CD14-positive monocyte (primary cell): Measurements from ENCODE around the gene MFAP1. TPM values are rescaled to one million over a fixed set of nuclear protein-coding genes. Genes with fewer than 3 reads are reported as not detected.

Experiments
- DNase-seq, 3 donors: peaks; one replicate each; pipeline ENCODE4 v3.0.0-alpha.2; 2011 to 2022
- H2AFZ ChIP-seq: 2 replicates; pipeline ENCODE4 v1.6.0; 2012; ENCODE audit warnings: mild to moderate bottlenecking, low read depth, low read length, inconsistent platforms; ENCODE audit not compliant: insufficient read depth, poor library complexity, severe bottlenecking
- H3K27ac ChIP-seq, 2 donors: 1 replicate in 1 of 2; 2 replicates in 1 of 2; pipeline ENCODE4 v1.5.1; 2012 to 2013; ENCODE audit warnings: low read length in 2 of 2, control low read depth in 1 of 2, inconsistent platforms in 1 of 2, low read depth in 1 of 2, mild to moderate bottlenecking in 1 of 2
- H3K27me3 ChIP-seq, 2 donors: one replicate each; pipeline versions ENCODE4 v1.6.0 to v1.6.1; 2011 to 2013; ENCODE audit warnings: low read length in 2 of 2; ENCODE audit not compliant: control insufficient read depth in 2 of 2, insufficient read depth in 2 of 2
- H3K36me3 ChIP-seq, 2 donors: replicated peaks in 1 of 2; 1 replicate in 1 of 2; 2 replicates in 1 of 2; pipeline versions ENCODE4 v1.5.1 to v1.6.1; 2012 to 2013; ENCODE audit warnings: low read length in 2 of 2, control low read depth in 1 of 2, inconsistent platforms in 1 of 2, mild to moderate bottlenecking in 1 of 2; ENCODE audit not compliant: insufficient read depth in 2 of 2, control insufficient read depth in 1 of 2
- H3K4me1 ChIP-seq, 2 donors: 1 replicate in 1 of 2; 2 replicates in 1 of 2; pipeline versions ENCODE4 v1.5.1 to v1.6.1; 2012 to 2013; ENCODE audit warnings: low read length in 2 of 2, control low read depth in 1 of 2, inconsistent platforms in 1 of 2, mild to moderate bottlenecking in 1 of 2, moderate library complexity in 1 of 2; ENCODE audit not compliant: insufficient read depth in 2 of 2, control insufficient read depth in 1 of 2
- H3K4me2 ChIP-seq: replicated peaks from 2 replicates; pipeline ENCODE3; 2012; ENCODE audit warnings: low read length, moderate library complexity, mild to moderate bottlenecking; ENCODE audit not compliant: poor library complexity, severe bottlenecking; ENCODE audit errors: extremely low read depth
- H3K4me3 ChIP-seq, 3 experiments: fragments of 200-600 bp in 1 of 3; sonication (generic) in 1 of 3; replicated peaks in 1 of 3; 1 replicate in 2 of 3; 2 replicates in 1 of 3; pipeline ENCODE4 v1.5.1; 2011 to 2013; ENCODE audit warnings: low read length in 3 of 3, mild to moderate bottlenecking in 3 of 3, control low read depth in 2 of 3, low read depth in 2 of 3, inconsistent platforms in 1 of 3, moderate library complexity in 1 of 3
- H3K79me2 ChIP-seq: 2 replicates; pipeline ENCODE4 v1.6.0; 2012; ENCODE audit warnings: mild to moderate bottlenecking, control low read depth, inconsistent platforms, low read length, moderate library complexity; ENCODE audit not compliant: insufficient read depth
- H3K9ac ChIP-seq: 2 replicates; pipeline ENCODE4 v1.6.0; 2017; ENCODE audit warnings: low read length, mild to moderate bottlenecking; ENCODE audit not compliant: insufficient read depth, poor library complexity, severe bottlenecking
- H3K9me3 ChIP-seq, 2 donors: replicated peaks in 1 of 2; 1 replicate in 1 of 2; 2 replicates in 1 of 2; pipeline versions ENCODE4 v1.5.1 to v1.6.1; 2012 to 2013; ENCODE audit warnings: low read length in 2 of 2, control low read depth in 1 of 2; ENCODE audit not compliant: control insufficient read depth in 1 of 2, insufficient read depth in 1 of 2
- H4K20me1 ChIP-seq: 2 replicates; pipeline ENCODE4 v1.6.0; 2012; ENCODE audit warnings: mild to moderate bottlenecking, low read length, control low read depth, moderate library complexity; ENCODE audit not compliant: insufficient read depth
- H3K27ac Mint-ChIP-seq, 7 donors: one replicate each; pipeline ENCODE4 v1.8.0; 2020; ENCODE audit warnings: mild to moderate bottlenecking in 7 of 7, mixed read lengths in 7 of 7, moderate library complexity in 6 of 7, inconsistent platforms in 2 of 7
- H3K27me3 Mint-ChIP-seq, 3 donors: one replicate each; pipeline ENCODE4 v1.8.0; 2021 to 2022; ENCODE audit warnings: low read depth in 3 of 3, mild to moderate bottlenecking in 3 of 3, mixed read lengths in 3 of 3, moderate library complexity in 3 of 3, inconsistent platforms in 1 of 3
- H3K36me3 Mint-ChIP-seq, 2 donors: one replicate each; pipeline ENCODE4 v1.8.0; 2020; ENCODE audit warnings: mixed read lengths in 2 of 2, inconsistent platforms in 1 of 2, mild to moderate bottlenecking in 1 of 2
- H3K4me1 Mint-ChIP-seq: one replicate; pipeline ENCODE4 v1.8.0; 2020; ENCODE audit warnings: mild to moderate bottlenecking, mixed read lengths
- H3K4me3 Mint-ChIP-seq, 2 donors: one replicate each; pipeline ENCODE4 v1.8.0; 2020; ENCODE audit warnings: mild to moderate bottlenecking in 2 of 2, mixed read lengths in 2 of 2, moderate library complexity in 1 of 2
- H3K9me3 Mint-ChIP-seq, 7 donors: one replicate each; pipeline ENCODE4 v1.8.0; 2020 to 2022; ENCODE audit warnings: mixed read lengths in 7 of 7, mild to moderate bottlenecking in 6 of 7, moderate library complexity in 6 of 7, inconsistent platforms in 2 of 7
- CTCF ChIP-seq: fragments of 200-600 bp; IDR thresholded peaks from one replicate; pipeline ENCODE4 v1.8.0; 2022; ENCODE audit warnings: antibody characterized with exemption, mild to moderate bottlenecking
- WGBS: methylation state at CpG from one replicate; pipeline ENCODE4 v1.1.5; 2013; ENCODE audit warnings: missing lambda C conversion rate; ENCODE audit not compliant: insufficient coverage; 5-methylcytosine and 5-hydroxymethylcytosine counted together
- intact Hi-C, 2 donors: fragments of 100-400 bp; cut with micrococcal nuclease; formaldehyde crosslinking; loops; one replicate each; pipeline versions ENCODE4 v1.15.0 to v1.15.1; 2023
- polyA plus RNA-seq, 3 donors: library from polyadenylated mRNA; depleted of rRNA in 1 of 3; unstranded in 2 of 3; stranded (reverse) in 1 of 3; fragments of 300-500 nt in 2 of 3; fragments of >200 nt in 1 of 3; fragmentation: Illumina TruSeq in 2 of 3; gene quantifications; 1 replicate in 2 of 3; 2 replicates in 1 of 3; pipeline ENCODE4 v1.2.3, GENCODE V29; 2012 to 2021

Gene MFAP1
- polyA plus RNA-seq, 3 donors = 2.6 to 3.7 (median 3.7) TPM

GRCh38 chr15:43826508-43827341, 2.2 kb upstream of the MFAP1 start, which contains the start of gene WDR76:
TSS of gene WDR76 (plus strand) at chr15:43827002. CDS start at chr15:43827033, 31 bp downstream.
- H3K79me2 ChIP-seq = peaks cover 94% of the 10 kb centered on the region
- intact Hi-C loops = loop anchor here (5.0 kb wide), 1 partner anchor 34 kb away; the partner anchor contains the start of gene SERF2 (in 2 of the 2)
- 4% methylated on average over 43 of the region's 48 CpGs for WGBS

More at GRCh38 chr15:43826508-43827341, 2.2 kb upstream of the MFAP1 start, which contains the start of gene WDR76:
- peak within 1 kb of the TSS; percentile 25 to 58 for H3K27ac ChIP-seq
- no peak for TF ChIP-seq CTCF
- peaks cover 36% of the 10 kb centered on the region for H3K4me1 Mint-ChIP-seq
- H3K27ac Mint-ChIP-seq = peak within 1 kb of the TSS in 6 of 7 donors; percentile 15 to 87 (median 74)
- peaks cover 0 to 4% (median 0%) of the 10 kb centered on the region in 3 donors for H3K27me3 Mint-ChIP-seq
- no peaks in the 10 kb centered on the region for H3K27me3 ChIP-seq
- no peaks in the 10 kb centered on the region for H3K9me3 Mint-ChIP-seq
- peak within 1 kb of the TSS; percentile 45 to 90 (median 49) for H3K4me3 ChIP-seq
- H3K9ac ChIP-seq = peak within 1 kb of the TSS; percentile 53
- no peaks in the 10 kb centered on the region for H3K36me3 ChIP-seq
- peak within 1 kb of the TSS; percentile 91 for H3K4me2 ChIP-seq
- H3K9me3 ChIP-seq = no peaks in the 10 kb centered on the region
- peaks cover 20 to 38% of the 10 kb centered on the region in 2 donors for H3K4me1 ChIP-seq
- peak within 1 kb of the TSS; percentile 99 for H2AFZ ChIP-seq
- no peaks in the 10 kb centered on the region for H4K20me1 ChIP-seq
- H3K4me3 Mint-ChIP-seq = peak within 1 kb of the TSS; percentile 84 to 91
- H3K36me3 Mint-ChIP-seq = peaks cover 0 to 10% of the 10 kb centered on the region in 2 donors
- DNase-seq = peak; percentile 67 to 78 (median 77)
